ENCODE results near the gene SENP3.

The SENP3 gene

GRCh38 chr17:7606280-7606679 is 44.6 kb downstream of the SENP3 start:
- Histone ChIP-seq H3K36me3 (ENCODE audit: control insufficient read depth, insufficient read depth, low read length) (peaks cover 6% of the 10 kb centered on the region; the same call in 1 of the 2 replicates), H3K4me3 (ENCODE audit: low read length) (no peak overlapping the region), H3K27me3 (ENCODE audit: control insufficient read depth, insufficient read depth, low read length) (no peaks in the 10 kb centered on the region), H3K27ac (ENCODE audit: low read length) (no peak overlapping the region), H3K4me1 (ENCODE audit: control insufficient read depth, insufficient read depth, low read length) (no peaks in the 10 kb centered on the region), H3K9me3 (ENCODE audit: control insufficient read depth, insufficient read depth, low read length) (no peaks in the 10 kb centered on the region)
- no CpG with 5 or more reads among the region's 4 CpGs for WGBS (ENCODE audit: insufficient coverage, insufficient read length)
- no peak for DNase-seq (ENCODE audit: low read depth, low spot score)

DNA sequence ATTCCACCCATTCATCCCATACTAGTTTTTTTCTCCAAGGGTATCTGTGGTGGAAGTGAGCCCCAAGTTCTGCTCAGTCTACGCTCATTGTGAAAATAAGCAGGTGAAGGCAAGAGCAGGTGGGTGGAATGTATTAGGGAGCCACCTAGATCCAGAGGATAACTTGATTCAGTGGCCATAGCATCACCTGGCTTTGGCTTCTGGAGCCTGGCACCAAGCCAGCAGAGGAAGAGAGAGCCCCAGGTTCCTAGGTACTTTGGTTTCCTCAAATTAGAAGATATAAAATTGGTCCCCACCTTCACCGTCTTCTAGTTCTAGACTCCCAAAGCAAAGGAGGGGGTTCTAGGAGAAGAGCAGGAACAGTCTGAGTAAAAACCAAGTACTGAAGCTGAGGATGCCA is 48.9 kb downstream of the SENP3 start:
- Histone ChIP-seq H3K27ac (ENCODE audit: low read length) (no peak overlapping the region), H3K9me3 (ENCODE audit: control insufficient read depth, insufficient read depth, low read length) (no peaks in the 10 kb centered on the region), H3K36me3 (ENCODE audit: control insufficient read depth, insufficient read depth, low read length) (no peaks in the 10 kb centered on the region), H3K27me3 (ENCODE audit: control insufficient read depth, insufficient read depth, low read length) (no peaks in the 10 kb centered on the region), H3K4me1 (ENCODE audit: control insufficient read depth, insufficient read depth, low read length) (peaks cover 2% of the 10 kb centered on the region; the same call in 1 of the 2 replicates), H3K4me3 (ENCODE audit: low read length) (no peak overlapping the region)
- WGBS (ENCODE audit: insufficient coverage, insufficient read length): no CpG with 5 or more reads among the region's 2 CpGs
- DNase-seq (ENCODE audit: low read depth, low spot score): no peak

GRCh38 chr17:7611635-7612293 is 50.0 kb downstream of the SENP3 start:
- H3K36me3 ChIP-seq (ENCODE audit: control insufficient read depth, insufficient read depth, low read length): no peaks in the 10 kb centered on the region
- no peak overlapping the region for H3K4me3 ChIP-seq (ENCODE audit: low read length)
- no peak for DNase-seq (ENCODE audit: low read depth, low spot score)
- H3K27me3 ChIP-seq (ENCODE audit: control insufficient read depth, insufficient read depth, low read length): no peaks in the 10 kb centered on the region
- peaks cover 2% of the 10 kb centered on the region; the same call in 1 of the 2 replicates for H3K4me1 ChIP-seq (ENCODE audit: control insufficient read depth, insufficient read depth, low read length)
- no peaks in the 10 kb centered on the region for H3K9me3 ChIP-seq (ENCODE audit: control insufficient read depth, insufficient read depth, low read length)
- no CpG with 5 or more reads among the region's 3 CpGs for WGBS (ENCODE audit: insufficient coverage, insufficient read length)
- no peak overlapping the region for H3K27ac ChIP-seq (ENCODE audit: low read length)

GRCh38 chr17:7612294-7612640 is 50.5 kb downstream of the SENP3 start:
- H3K9me3 ChIP-seq (ENCODE audit: control insufficient read depth, insufficient read depth, low read length): no peaks in the 10 kb centered on the region
- no CpG with 5 or more reads among the region's 1 CpG for WGBS (ENCODE audit: insufficient coverage, insufficient read length)
- peaks cover 2% of the 10 kb centered on the region; the same call in 1 of the 2 replicates for H3K4me1 ChIP-seq (ENCODE audit: control insufficient read depth, insufficient read depth, low read length)
- H3K27me3 ChIP-seq (ENCODE audit: control insufficient read depth, insufficient read depth, low read length): no peaks in the 10 kb centered on the region
- H3K4me3 ChIP-seq (ENCODE audit: low read length): no peak overlapping the region
- no peaks in the 10 kb centered on the region for H3K36me3 ChIP-seq (ENCODE audit: control insufficient read depth, insufficient read depth, low read length)
- no peak for DNase-seq (ENCODE audit: low read depth, low spot score)
- no peak overlapping the region for H3K27ac ChIP-seq (ENCODE audit: low read length)

- peaks cover 2% of the 10 kb centered on the region; the same call in 1 of the 2 replicates for H3K4me1 ChIP-seq (ENCODE audit: control insufficient read depth, insufficient read depth, low read length)
- no peaks in the 10 kb centered on the region for H3K36me3 ChIP-seq (ENCODE audit: control insufficient read depth, insufficient read depth, low read length)
- WGBS (ENCODE audit: insufficient coverage, insufficient read length): no CpG with 5 or more reads among the region's 20 CpGs
- no peak for DNase-seq (ENCODE audit: low read depth, low spot score)
- no peaks in the 10 kb centered on the region for H3K9me3 ChIP-seq (ENCODE audit: control insufficient read depth, insufficient read depth, low read length)
- no peak overlapping the region for H3K27ac ChIP-seq (ENCODE audit: low read length)
- H3K4me3 ChIP-seq (ENCODE audit: low read length): peak overlapping the region; percentile 74
- no peaks in the 10 kb centered on the region for H3K27me3 ChIP-seq (ENCODE audit: control insufficient read depth, insufficient read depth, low read length)
Observed at GRCh38 chr17:7613769-7614424, 52.2 kb downstream of the SENP3 start.

- H3K4me3 ChIP-seq (ENCODE audit: low read length): peak within 1 kb of the TSS; percentile 74
- H3K4me1 ChIP-seq (ENCODE audit: control insufficient read depth, insufficient read depth, low read length): peaks cover 2% of the 10 kb centered on the region; the same call in 1 of the 2 replicates
- no CpG with 5 or more reads among the region's 93 CpGs for WGBS (ENCODE audit: insufficient coverage, insufficient read length)
- H3K27ac ChIP-seq (ENCODE audit: low read length): no peak within 1 kb of the TSS
- DNase-seq (ENCODE audit: low read depth, low spot score): peak; percentile 98
- no peaks in the 10 kb centered on the region for H3K27me3 ChIP-seq (ENCODE audit: control insufficient read depth, insufficient read depth, low read length)
- H3K36me3 ChIP-seq (ENCODE audit: control insufficient read depth, insufficient read depth, low read length): no peaks in the 10 kb centered on the region
- H3K9me3 ChIP-seq (ENCODE audit: control insufficient read depth, insufficient read depth, low read length): no peaks in the 10 kb centered on the region
Observed at GRCh38 chr17:7614425-7615264, 52.9 kb downstream of the SENP3 start, which contains the start of gene FXR2. TSS of gene FXR2 (minus strand) at chr17:7614897. CDS start at chr17:7614532, 365 bp downstream.

DNA sequence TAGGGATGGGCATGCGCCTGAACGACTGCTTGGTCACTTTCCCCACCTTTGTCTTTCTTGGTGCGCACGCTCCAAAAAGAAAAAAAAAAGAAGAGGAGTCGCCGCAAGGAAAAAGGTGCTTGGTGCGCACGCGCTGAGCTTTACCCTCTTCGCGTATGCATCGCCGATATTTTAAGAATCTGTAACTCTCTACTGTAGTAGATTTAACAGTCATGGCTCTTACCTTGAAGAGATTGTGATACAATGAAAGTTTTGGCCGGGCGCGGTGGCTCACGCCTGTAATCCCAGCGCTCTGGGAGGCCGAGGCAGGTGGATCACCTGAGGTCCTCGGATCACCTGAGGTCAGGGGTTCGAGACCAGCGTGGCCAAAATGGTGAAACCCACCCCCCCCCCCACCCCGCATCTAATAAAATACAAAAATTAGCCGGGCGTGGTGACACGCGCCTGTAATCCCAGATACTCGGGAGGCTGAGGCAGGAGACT is 53.6 kb downstream of the SENP3 start:
- peak overlapping the region; percentile 13; the same call in 1 of the 2 replicates for H3K4me3 ChIP-seq (ENCODE audit: low read length)
- no CpG with 5 or more reads among the region's 28 CpGs for WGBS (ENCODE audit: insufficient coverage, insufficient read length)
- H3K27me3 ChIP-seq (ENCODE audit: control insufficient read depth, insufficient read depth, low read length): no peaks in the 10 kb centered on the region
- no peaks in the 10 kb centered on the region for H3K36me3 ChIP-seq (ENCODE audit: control insufficient read depth, insufficient read depth, low read length)
- H3K27ac ChIP-seq (ENCODE audit: low read length): no peak overlapping the region
- DNase-seq (ENCODE audit: low read depth, low spot score): no peak
- peaks cover 2% of the 10 kb centered on the region; the same call in 1 of the 2 replicates for H3K4me1 ChIP-seq (ENCODE audit: control insufficient read depth, insufficient read depth, low read length)
- no peaks in the 10 kb centered on the region for H3K9me3 ChIP-seq (ENCODE audit: control insufficient read depth, insufficient read depth, low read length)

DNA sequence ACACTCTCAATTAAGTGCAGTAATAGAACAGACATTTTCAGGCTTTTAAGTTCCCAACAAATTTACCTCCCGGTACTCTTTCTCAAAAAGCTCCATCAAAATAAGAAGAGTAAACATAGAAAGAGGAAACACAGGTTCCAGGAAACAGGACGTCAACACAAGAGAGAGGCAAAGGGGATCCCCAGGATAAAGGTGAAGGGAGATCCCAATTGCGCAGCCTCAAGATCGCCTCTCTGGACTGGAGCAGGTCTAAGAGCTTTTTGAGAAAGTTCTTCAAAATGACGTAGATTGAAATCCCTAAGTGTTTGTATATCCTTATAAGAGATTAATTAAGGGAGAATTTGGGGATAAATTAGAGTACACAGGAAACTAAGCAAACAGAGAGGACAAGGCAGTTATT is 56.9 kb downstream of the SENP3 start:
- H3K4me3 ChIP-seq (ENCODE audit: low read length): no peak overlapping the region
- no peaks in the 10 kb centered on the region for H3K27me3 ChIP-seq (ENCODE audit: control insufficient read depth, insufficient read depth, low read length)
- H3K36me3 ChIP-seq (ENCODE audit: control insufficient read depth, insufficient read depth, low read length): no peaks in the 10 kb centered on the region
- no CpG with 5 or more reads among the region's 5 CpGs for WGBS (ENCODE audit: insufficient coverage, insufficient read length)
- peaks cover under 1% of the 10 kb centered on the region; the same call in 1 of the 2 replicates for H3K4me1 ChIP-seq (ENCODE audit: control insufficient read depth, insufficient read depth, low read length)
- H3K27ac ChIP-seq (ENCODE audit: low read length): no peak overlapping the region
- no peak for DNase-seq (ENCODE audit: low read depth, low spot score)
- H3K9me3 ChIP-seq (ENCODE audit: control insufficient read depth, insufficient read depth, low read length): no peaks in the 10 kb centered on the region

- no peak for DNase-seq (ENCODE audit: low read depth, low spot score)
- WGBS (ENCODE audit: insufficient coverage, insufficient read length): no CpG with 5 or more reads among the region's 8 CpGs
- H3K36me3 ChIP-seq (ENCODE audit: control insufficient read depth, insufficient read depth, low read length): no peaks in the 10 kb centered on the region
- H3K27me3 ChIP-seq (ENCODE audit: control insufficient read depth, insufficient read depth, low read length): no peaks in the 10 kb centered on the region
- H3K27ac ChIP-seq (ENCODE audit: low read length): no peak overlapping the region
- H3K4me1 ChIP-seq (ENCODE audit: control insufficient read depth, insufficient read depth, low read length): no peaks in the 10 kb centered on the region
- no peak overlapping the region for H3K4me3 ChIP-seq (ENCODE audit: low read length)
- no peaks in the 10 kb centered on the region for H3K9me3 ChIP-seq (ENCODE audit: control insufficient read depth, insufficient read depth, low read length)
Observed at GRCh38 chr17:7620835-7621234, 59.1 kb downstream of the SENP3 start.
